Activated CD4-positive, alpha-beta T cell treated with anti-CD3 and anti-CD28 coated beads for 36 hours (primary cell): ENCODE measurements around the gene LPCAT3. TPM values are rescaled to one million over a fixed set of nuclear protein-coding genes. Genes with fewer than 3 reads are reported as not detected.
"Not testable (repeated sequence)": the region's sequence is repeated elsewhere in the genome, so short reads cannot be mapped to it uniquely, and the experiment has no call there.

ENCODE experiments used
- ATAC-seq: fragments of 200-7000 bp; cut with Tn5 transposase; one replicate; pipeline ENCODE4 v1.10.0; 2021; ENCODE audit warnings: mild to moderate bottlenecking, moderate library complexity
- CTCF ChIA-PET: fragments of 350-600 bp; sonication (Branson Sonifier 250); formaldehyde crosslinking; loops from one replicate; lab custom pipeline; 2021; ENCODE audit warnings: antibody characterized with exemption; lab: Charles Lee
- POLR2A ChIA-PET: fragments of 350-600 bp; sonication (Branson Sonifier 250); formaldehyde crosslinking; loops from one replicate; lab custom pipeline; 2021; ENCODE audit warnings: antibody characterized with exemption, inconsistent platforms; lab: Charles Lee
- DNase-seq: peaks from one replicate; pipeline ENCODE4 v3.0.0-alpha.2; 2020
- H3K27ac Mint-ChIP-seq: one replicate; pipeline ENCODE4 v1.8.0; 2021; ENCODE audit warnings: mixed read lengths
- H3K27me3 Mint-ChIP-seq: one replicate; pipeline ENCODE4 v1.8.0; 2021; ENCODE audit warnings: mixed read lengths
- H3K36me3 Mint-ChIP-seq: one replicate; pipeline ENCODE4 v1.8.0; 2021; ENCODE audit warnings: low read depth, mixed read lengths
- H3K4me1 Mint-ChIP-seq: one replicate; pipeline ENCODE4 v1.8.0; 2021; ENCODE audit warnings: mixed read lengths
- H3K4me3 Mint-ChIP-seq: one replicate; pipeline ENCODE4 v1.8.0; 2021; ENCODE audit warnings: mild to moderate bottlenecking, moderate library complexity, mixed read lengths
- H3K9me3 Mint-ChIP-seq: one replicate; pipeline ENCODE4 v1.8.0; 2021; ENCODE audit warnings: low read depth, mixed read lengths
- intact Hi-C, 2 experiments: fragments of 100-400 bp; cut with DNase I in 1 of 2; cut with micrococcal nuclease in 1 of 2; formaldehyde crosslinking; loops; one replicate each; pipeline versions ENCODE4 v1.14.2 to v1.15.1; 2022 to 2024; cut with DNase I, micrococcal nuclease
- total RNA-seq, 2 experiments: library from RNA; stranded (reverse); gene quantifications; one replicate each; pipeline ENCODE4 v1.2.3, GENCODE V29; 2021

LPCAT3 gene
- total RNA-seq, 2 experiments from 2014 or later: 20.8 to 28.0 TPM

- ATAC-seq, H3K27ac Mint-ChIP-seq, DNase-seq, POLR2A ChIA-PET, H3K4me3 Mint-ChIP-seq, intact Hi-C loops, H3K4me1 Mint-ChIP-seq, H3K36me3 Mint-ChIP-seq, H3K9me3 Mint-ChIP-seq: not testable (repeated sequence)
- CTCF ChIA-PET: interaction anchor here (0.6 to 0.9 kb wide), 4 partner anchors 11 to 130 kb away, joined by 3 to 4 read pairs (median 3); no protein-coding TSS in a partner anchor
- peaks cover 14% of the 10 kb centered on the region for H3K27me3 Mint-ChIP-seq
Measured at GRCh38 chr12:7055736-7056135, 37.5 kb upstream of the LPCAT3 start.

GRCh38 chr12:7054925-7055324 is 36.6 kb upstream of the LPCAT3 start:
- no peaks in the 10 kb centered on the region for H3K9me3 Mint-ChIP-seq
- DNase-seq (no peak), ATAC-seq (no peak)
- ChIA-PET POLR2A (interaction anchor here (0.7 kb wide), 1 partner anchor 24 kb away, joined by 3 read pairs; no protein-coding TSS in a partner anchor), CTCF (interaction anchor here (0.7 kb wide), 2 partner anchors 90 to 129 kb away, joined by 3 read pairs; no protein-coding TSS in a partner anchor)
- no peaks in the 10 kb centered on the region for H3K36me3 Mint-ChIP-seq
- no peak overlapping the region for H3K27ac Mint-ChIP-seq
- H3K4me1 Mint-ChIP-seq: no peaks in the 10 kb centered on the region
- H3K27me3 Mint-ChIP-seq: peaks cover 12% of the 10 kb centered on the region
- intact Hi-C loops: no loop called here
- H3K4me3 Mint-ChIP-seq: no peak overlapping the region

GRCh38 chr12:7049973-7050372 is 31.7 kb upstream of the LPCAT3 start:
- H3K9me3 Mint-ChIP-seq, H3K27ac Mint-ChIP-seq, ATAC-seq, POLR2A ChIA-PET, DNase-seq, H3K36me3 Mint-ChIP-seq, H3K27me3 Mint-ChIP-seq, H3K4me1 Mint-ChIP-seq, H3K4me3 Mint-ChIP-seq, intact Hi-C loops: not testable (repeated sequence)
- CTCF ChIA-PET: interaction anchor here (1.1 to 1.5 kb wide), 3 partner anchors 9 to 18 kb away, joined by 3 to 6 read pairs (median 3); no protein-coding TSS in a partner anchor

- H3K27ac Mint-ChIP-seq, POLR2A ChIA-PET, H3K4me3 Mint-ChIP-seq, H3K27me3 Mint-ChIP-seq, H3K4me1 Mint-ChIP-seq, H3K36me3 Mint-ChIP-seq, ATAC-seq, DNase-seq, CTCF ChIA-PET, intact Hi-C loops, H3K9me3 Mint-ChIP-seq: not testable (repeated sequence)
Measured at GRCh38 chr12:7049445-7049951, 31.2 kb upstream of the LPCAT3 start.

- intact Hi-C loops: no loop called here
- ChIA-PET CTCF (no interaction called here), POLR2A (no interaction called here)
- H3K9me3 Mint-ChIP-seq: no peaks in the 10 kb centered on the region
- no peak for DNase-seq
- peaks cover 8% of the 10 kb centered on the region for H3K4me1 Mint-ChIP-seq
- H3K4me3 Mint-ChIP-seq: no peak overlapping the region
- H3K27ac Mint-ChIP-seq: no peak overlapping the region
- no peaks in the 10 kb centered on the region for H3K36me3 Mint-ChIP-seq
- ATAC-seq: no peak
- H3K27me3 Mint-ChIP-seq: peaks cover 2% of the 10 kb centered on the region
Measured at GRCh38 chr12:7047306-7047705, 29.0 kb upstream of the LPCAT3 start.

- DNase-seq (no peak), ATAC-seq (no peak)
- intact Hi-C loops: no loop called here
- ChIA-PET POLR2A (no interaction called here), CTCF (no interaction called here)
- Mint-ChIP-seq H3K27me3 (peaks cover 2% of the 10 kb centered on the region), H3K4me1 (peaks cover 8% of the 10 kb centered on the region), H3K27ac (no peak overlapping the region), H3K36me3 (no peaks in the 10 kb centered on the region), H3K4me3 (no peak overlapping the region), H3K9me3 (no peaks in the 10 kb centered on the region)
Measured at GRCh38 chr12:7046383-7047105, 28.3 kb upstream of the LPCAT3 start.

- Mint-ChIP-seq H3K36me3 (no peaks in the 10 kb centered on the region), H3K9me3 (no peaks in the 10 kb centered on the region), H3K4me1 (peaks cover 8% of the 10 kb centered on the region), H3K27me3 (no peaks in the 10 kb centered on the region), H3K4me3 (no peak overlapping the region), H3K27ac (no peak overlapping the region)
- ATAC-seq (no peak), DNase-seq (no peak)
- ChIA-PET POLR2A (no interaction called here), CTCF (no interaction called here)
- intact Hi-C loops: no loop called here
Measured at GRCh38 chr12:7045913-7046312, 27.6 kb upstream of the LPCAT3 start.

- DNase-seq (no peak), ATAC-seq (no peak)
- H3K36me3 Mint-ChIP-seq: no peaks in the 10 kb centered on the region
- H3K4me3 Mint-ChIP-seq: no peak overlapping the region
- H3K9me3 Mint-ChIP-seq: no peaks in the 10 kb centered on the region
- ChIA-PET CTCF (interaction anchor here (0.6 to 1.3 kb wide), 4 partner anchors 10 to 616 kb away, joined by 3 to 4 read pairs (median 3); no protein-coding TSS in a partner anchor), POLR2A (no interaction called here)
- H3K27me3 Mint-ChIP-seq: no peaks in the 10 kb centered on the region
- H3K4me1 Mint-ChIP-seq: peaks cover 8% of the 10 kb centered on the region
- intact Hi-C loops: no loop called here
- H3K27ac Mint-ChIP-seq: no peak overlapping the region
Measured at GRCh38 chr12:7042842-7043241, 24.6 kb upstream of the LPCAT3 start.

- H3K27ac Mint-ChIP-seq: no peak overlapping the region
- no peaks in the 10 kb centered on the region for H3K27me3 Mint-ChIP-seq
- H3K36me3 Mint-ChIP-seq: no peaks in the 10 kb centered on the region
- no peak for DNase-seq
- H3K9me3 Mint-ChIP-seq: no peaks in the 10 kb centered on the region
- no peak for ATAC-seq
- no peak overlapping the region for H3K4me3 Mint-ChIP-seq
- peaks cover 7% of the 10 kb centered on the region for H3K4me1 Mint-ChIP-seq
- CTCF ChIA-PET: interaction anchor here (0.7 kb wide), 1 partner anchor 40 kb away, joined by 5 read pairs; no protein-coding TSS in a partner anchor
- intact Hi-C loops: no loop called here
- POLR2A ChIA-PET: no interaction called here
Measured at GRCh38 chr12:7039403-7039802, 21.1 kb upstream of the LPCAT3 start.

- intact Hi-C loops: no loop called here
- ChIA-PET POLR2A (no interaction called here), CTCF (interaction anchor here (0.7 to 0.9 kb wide), 2 partner anchors 10 to 20 kb away, joined by 3 read pairs; partner anchors contain the start of gene LPCAT3)
- DNase-seq: no peak
- Mint-ChIP-seq H3K4me1 (peaks cover 7% of the 10 kb centered on the region), H3K27me3 (no peaks in the 10 kb centered on the region), H3K4me3 (no peak overlapping the region), H3K9me3 (no peaks in the 10 kb centered on the region), H3K27ac (no peak overlapping the region), H3K36me3 (no peaks in the 10 kb centered on the region)
- ATAC-seq: no peak
Measured at GRCh38 chr12:7038591-7038990, 20.3 kb upstream of the LPCAT3 start.

GRCh38 chr12:7037411-7037810 is 19.1 kb upstream of the LPCAT3 start:
- H3K27ac Mint-ChIP-seq, POLR2A ChIA-PET, DNase-seq, intact Hi-C loops, H3K4me1 Mint-ChIP-seq, H3K36me3 Mint-ChIP-seq, H3K27me3 Mint-ChIP-seq, H3K4me3 Mint-ChIP-seq, H3K9me3 Mint-ChIP-seq, ATAC-seq: not testable (repeated sequence)
- CTCF ChIA-PET: interaction anchor here (0.6 to 0.9 kb wide), 2 partner anchors 19 to 109 kb away, joined by 3 read pairs; partner anchors contain the start of gene LPCAT3

- H3K4me1 Mint-ChIP-seq: peaks cover 6% of the 10 kb centered on the region
- H3K27ac Mint-ChIP-seq: no peak overlapping the region
- DNase-seq (no peak), ATAC-seq (no peak)
- no peaks in the 10 kb centered on the region for H3K36me3 Mint-ChIP-seq
- ChIA-PET POLR2A (no interaction called here), CTCF (no interaction called here)
- no peaks in the 10 kb centered on the region for H3K27me3 Mint-ChIP-seq
- H3K4me3 Mint-ChIP-seq: no peak overlapping the region
- H3K9me3 Mint-ChIP-seq: no peaks in the 10 kb centered on the region
- intact Hi-C loops: no loop called here
Measured at GRCh38 chr12:7035463-7035862, 17.2 kb upstream of the LPCAT3 start.
